GM12878 (cell line): ENCODE measurements around the gene TCF7. TPM values are rescaled to one million over a fixed set of nuclear protein-coding genes. Genes with fewer than 3 reads are reported as not detected.

Experiments
- BHLHE40 ChIP-seq, 2 experiments: fragments of 450-650 bp in 1 of 2; IDR thresholded peaks; 2 replicates each; pipeline ENCODE4 v1.6.1; 2011 to 2017; ENCODE audit warnings: low read depth in 2 of 2, borderline replicate concordance in 1 of 2, improper control_type of control experiment in 1 of 2, low read length in 1 of 2, mild to moderate bottlenecking in 1 of 2
- GABPA ChIP-seq: IDR thresholded peaks from 2 replicates; pipeline ENCODE4 v1.6.1; 2014; ENCODE audit warnings: antibody characterized with exemption, low read depth, mild to moderate bottlenecking, inconsistent platforms
- HDGF ChIP-seq: fragments of 450-650 bp; IDR thresholded peaks from 2 replicates; pipeline ENCODE4 v1.6.1; 2016; ENCODE audit warnings: antibody characterized with exemption
- IRF4 ChIP-seq: IDR thresholded peaks from 2 replicates; pipeline ENCODE4 v1.6.1; 2011; ENCODE audit warnings: low read depth, low read length
- RELA ChIP-seq: fragments of 450-650 bp; IDR thresholded peaks from 2 replicates; pipeline ENCODE4 v1.8.0; 2014; ENCODE audit warnings: borderline replicate concordance; ENCODE audit not compliant: partially characterized antibody
- RUNX3 ChIP-seq: IDR thresholded peaks from 2 replicates; pipeline ENCODE4 v1.6.1; 2012; ENCODE audit warnings: low read length, inconsistent platforms
- SIX5 ChIP-seq: IDR thresholded peaks from 2 replicates; pipeline ENCODE4 v1.6.1; 2011; ENCODE audit warnings: mild to moderate bottlenecking, low read depth, low read length, moderate library complexity; ENCODE audit not compliant: severe bottlenecking
- SMAD1 ChIP-seq: fragments of 450-650 bp; IDR thresholded peaks from 2 replicates; pipeline ENCODE4 v1.6.1; 2018; ENCODE audit warnings: mild to moderate bottlenecking, low read depth; ENCODE audit not compliant: partially characterized antibody
- SP1 ChIP-seq: IDR thresholded peaks from one replicate; pipeline ENCODE4 v1.6.1; 2011; ENCODE audit warnings: low read depth, low read length
- SREBF2 ChIP-seq: IDR thresholded peaks from 2 replicates; pipeline ENCODE4 v1.6.1; 2012; ENCODE audit warnings: mild to moderate bottlenecking, low read length
- SUPT20H ChIP-seq: IDR thresholded peaks from 2 replicates; pipeline ENCODE4 v1.6.1; 2011; ENCODE audit warnings: low read depth, mild to moderate bottlenecking, low read length, moderate library complexity, borderline replicate concordance; ENCODE audit not compliant: control insufficient read depth
- TCF3 ChIP-seq: IDR thresholded peaks from 2 replicates; pipeline ENCODE4 v1.6.1; 2012; ENCODE audit warnings: low read depth, mild to moderate bottlenecking, low read length, borderline replicate concordance; ENCODE audit not compliant: insufficient read depth
- polyA plus RNA-seq, 11 experiments: library from polyadenylated mRNA; depleted of rRNA in 4 of 11; unstranded in 6 of 11; stranded (reverse) in 5 of 11; fragments of >200 nt; fragmentation: Nextera tagmentation in 4 of 11; fragmentation: Illumina TruSeq in 1 of 11; extraction: Ambion mirVana in 4 of 11; extraction: Trizol in 1 of 11; gene quantifications; 1 replicate in 1 of 11; 2 replicates in 10 of 11; pipeline versions ENCODE4 v1.2.1 to v1.2.3, GENCODE V29; 2011 to 2016; ENCODE audit warnings: inconsistent platforms in 2 of 11, missing spikeins in 2 of 11, low read depth in 1 of 11
- total RNA-seq, 4 experiments: library from RNA; depleted of rRNA in 3 of 4; stranded (reverse); fragments of >200 nt in 3 of 4; fragmentation: Illumina TruSeq in 1 of 4; extraction: Trizol in 1 of 4; gene quantifications; 2 replicates each; pipeline versions ENCODE4 v1.2.1 to v1.2.3, GENCODE V29; 2013 to 2021
- TF ChIP-seq, protein P1 (sequence below): fragments of 150-350 bp; IDR thresholded peaks from 2 replicates; pipeline ENCODE4 v1.6.1; 2014; ENCODE audit warnings: mild to moderate bottlenecking, low read depth, low read length

Gene TCF7
- total and polyA plus RNA-seq, 10 of the 15 experiments (the other 5 are each of a cell fraction or from before 2014, with no cell fraction given) = 10.0 to 60.2 (median 23.6) TPM

DNA sequence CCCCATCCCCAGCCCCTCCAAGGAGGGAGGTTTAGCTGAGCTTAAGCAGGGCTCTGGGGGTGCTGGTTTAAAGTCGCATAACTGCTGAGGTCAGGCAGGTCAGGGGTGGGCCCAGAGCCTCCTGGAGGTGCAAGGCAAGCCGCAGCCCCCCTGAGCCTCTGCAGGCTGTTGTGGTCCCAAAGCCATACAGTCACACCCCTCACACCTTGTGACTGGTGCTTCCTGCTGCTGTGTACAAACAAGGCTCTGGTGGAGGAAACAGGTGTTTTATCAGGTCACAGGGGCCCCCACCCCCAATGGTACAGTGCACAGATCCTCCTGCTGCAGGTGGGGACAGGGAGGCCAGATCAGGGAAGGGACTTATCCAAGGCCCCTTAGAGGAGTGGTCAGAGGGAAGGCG lies 8.0 kb downstream of the TCF7 start (continued):
- TF ChIP-seq BHLHE40 (IDR thresholded peaks at IDR 0.05; ENCODE audit: borderline replicate concordance in 1 of 2, low read depth in 2 of 2, low read length in 1 of 2) = peak; percentile 44 to 51; a peak in 2 of 4 replicates
- no peak for TF ChIP-seq RELA
- no peak for TF ChIP-seq SMAD1
- 0 out of 2 replicates have a peak, but pooled peaks have one; percentile 23 for TF ChIP-seq TCF3
- no peak for TF ChIP-seq SIX5
- TF ChIP-seq SREBF2 = no peak
- TF ChIP-seq GABPA = no peak
- TF ChIP-seq SP1 = no peak
- no peak for TF ChIP-seq IRF4
- no peak for TF ChIP-seq RUNX3
- 0 out of 2 replicates have a peak, but pooled peaks have one; percentile 45 for TF ChIP-seq HDGF
- TF ChIP-seq SUPT20H = no peak
- TF ChIP-seq, protein P1, sequence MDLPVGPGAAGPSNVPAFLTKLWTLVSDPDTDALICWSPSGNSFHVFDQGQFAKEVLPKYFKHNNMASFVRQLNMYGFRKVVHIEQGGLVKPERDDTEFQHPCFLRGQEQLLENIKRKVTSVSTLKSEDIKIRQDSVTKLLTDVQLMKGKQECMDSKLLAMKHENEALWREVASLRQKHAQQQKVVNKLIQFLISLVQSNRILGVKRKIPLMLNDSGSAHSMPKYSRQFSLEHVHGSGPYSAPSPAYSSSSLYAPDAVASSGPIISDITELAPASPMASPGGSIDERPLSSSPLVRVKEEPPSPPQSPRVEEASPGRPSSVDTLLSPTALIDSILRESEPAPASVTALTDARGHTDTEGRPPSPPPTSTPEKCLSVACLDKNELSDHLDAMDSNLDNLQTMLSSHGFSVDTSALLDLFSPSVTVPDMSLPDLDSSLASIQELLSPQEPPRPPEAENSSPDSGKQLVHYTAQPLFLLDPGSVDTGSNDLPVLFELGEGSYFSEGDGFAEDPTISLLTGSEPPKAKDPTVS = no peak
